Heart left ventricle (tissue), 16 donors: Measurements from ENCODE around the gene NFAT5. TPM values are rescaled to one million over a fixed set of nuclear protein-coding genes. Genes with fewer than 3 reads are reported as not detected.
A peak's percentile ranks its signal among the peaks of the same experiment; 100 is the strongest.

Experiments used
- ATAC-seq, 4 donors: fragments of 200-7000 bp; cut with Tn5 transposase; one replicate each; pipeline ENCODE4 v1.9.1; 2020 to 2022; ENCODE audit warnings: moderate library complexity in 4 of 4, mild to moderate bottlenecking in 3 of 4, moderate number of reproducible peaks in 1 of 4
- DNase-seq, 5 donors: peaks; one replicate each; pipeline ENCODE4 v3.0.0-alpha.2; 2020
- H3K27ac ChIP-seq, 12 donors: fragments of 200-600 bp; sonication (generic) in 4 of 12; one replicate each; pipeline versions ENCODE4 v1.5.0 to v1.8.0; 2016 to 2022; ENCODE audit warnings: mild to moderate bottlenecking in 2 of 12
- H3K27me3 ChIP-seq, 9 donors: fragments of 200-600 bp; sonication (generic) in 2 of 9; one replicate each; pipeline versions ENCODE4 v1.5.1 to v1.8.0; 2016 to 2022; ENCODE audit warnings: mild to moderate bottlenecking in 3 of 9
- H3K36me3 ChIP-seq, 9 donors: fragments of 200-600 bp; sonication (generic) in 2 of 9; one replicate each; pipeline versions ENCODE4 v1.5.0 to v1.8.0; 2018 to 2022; ENCODE audit warnings: mild to moderate bottlenecking in 2 of 9
- H3K4me1 ChIP-seq, 12 donors: fragments of 200-600 bp; sonication (generic) in 4 of 12; one replicate each; pipeline versions ENCODE4 v1.5.0 to v1.8.0; 2016 to 2022; ENCODE audit warnings: mild to moderate bottlenecking in 3 of 12
- H3K4me3 ChIP-seq, 12 donors: fragments of 200-600 bp; sonication (generic) in 4 of 12; one replicate each; pipeline versions ENCODE4 v1.5.0 to v1.8.0; 2017 to 2022; ENCODE audit warnings: mild to moderate bottlenecking in 9 of 12, moderate library complexity in 4 of 12
- H3K9me3 ChIP-seq, 12 donors: fragments of 200-600 bp; sonication (generic) in 4 of 12; one replicate each; pipeline versions ENCODE4 v1.5.0 to v1.8.0; 2016 to 2022; ENCODE audit warnings: mild to moderate bottlenecking in 1 of 12
- CTCF ChIP-seq, 12 donors: fragments of 200-600 bp; sonication (generic) in 4 of 12; IDR thresholded peaks; one replicate each; pipeline versions ENCODE4 v1.5.0 to v1.8.0; 2018 to 2022; ENCODE audit warnings: antibody characterized with exemption in 12 of 12, mild to moderate bottlenecking in 5 of 12
- POLR2A ChIP-seq, 2 donors: fragments of 450-650 bp; IDR thresholded peaks; one replicate each; pipeline ENCODE4 v1.6.1; 2017; ENCODE audit warnings: antibody characterized with exemption in 2 of 2, mild to moderate bottlenecking in 2 of 2, moderate library complexity in 2 of 2
- WGBS, 4 donors: extraction: QIAGEN DNeasy Blood & Tissue Kit in 2 of 4; methylation state at CpG; one replicate each; pipeline versions ENCODE4 v1.1.5 to v1.1.7; 2013 to 2018; 5-methylcytosine and 5-hydroxymethylcytosine counted together
- intact Hi-C, 10 donors: fragments of 100-400 bp; cut with DNase I; formaldehyde crosslinking; loops; one replicate each; pipeline versions ENCODE4 v1.11.1 to v1.14.2; 2022
- polyA plus RNA-seq, 2 donors: library from polyadenylated mRNA; stranded (reverse); fragments of 200-250 nt; gene quantifications; one replicate each; pipeline ENCODE4 v1.2.3, GENCODE V29; 2013
- total RNA-seq, 9 donors: library from RNA; depleted of rRNA in 2 of 9; stranded (reverse); fragments of >200 nt in 2 of 9; fragmentation: NEBNext Ultra II Directional in 3 of 9; extraction: Animal tissue kit (Norgen Biotek cat#: 25700) in 3 of 9; gene quantifications; one replicate each; pipeline versions ENCODE4 v1.1.0 to v1.2.4, GENCODE V29; 2016 to 2023
- donor health status: ischemic (EF 13 %, LVEDD 7.1; RV severe dilation, severe dysfunction).
- donor health status: healthy with polysubstance abuse.
- donor health status: DM: no; HTN: yes; CAD: no.
- donor health status: DM: no; HTN: no; CAD: no.
- donor health status: ischemic (EF 25% LVEDD 6.9; RV normal size, moderate dysfunction).
- donor health status: ischemic (EF 25% LVEDD 5.7; RV mildly dilated, moderate dysfunction).
- donor health status: healthy.
- donor health status: DM: yes; HTN: yes; CAD: no.
- donor health status: ischemic (EF 35%, LVEDD 5.7; RV mildly dilated, moderate dysfunction).
- donor health status: nonischemic (EF 11% LVEDD 7.7; RV severe dilation, severe dysfunction).
- donor health status: DM: yes; HTN: yes; CAD: no.
- donor health status: PGD.
- donor health status: ischemic (EF 29% LVEDD 5.4; RV normal size, mild dysfunction).
- donor health status: nonischemic (EF 23%, LVEDD 6.1; RV moderate dilation, normal function).

Gene NFAT5
- total and polyA plus RNA-seq, 11 donors, result 4.9 to 30.5 (median 20.6) TPM

DNA sequence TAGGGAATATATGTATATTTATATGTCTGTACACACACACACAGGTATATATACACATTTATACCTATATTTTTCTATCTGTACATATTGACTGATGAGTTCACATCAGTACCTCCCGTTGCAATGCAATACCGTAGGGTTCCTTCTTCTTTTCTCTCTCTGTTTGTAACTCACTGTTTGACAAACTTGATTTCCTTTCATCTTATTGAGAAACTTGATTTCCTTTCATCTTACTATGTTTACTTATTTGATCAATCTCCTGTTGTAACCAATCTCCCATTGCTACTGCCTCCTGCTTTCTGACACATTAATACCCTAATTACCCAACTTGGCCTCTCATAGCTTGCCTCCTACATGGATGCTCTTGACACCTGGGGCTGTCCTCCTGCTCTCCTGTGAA, 49.8 kb downstream of the NFAT5 start:
- H3K36me3 ChIP-seq, result peaks cover 0 to 5% (median 0%) of the 10 kb centered on the region in 9 donors
- H3K27me3 ChIP-seq, result no peaks in the 10 kb centered on the region
- 95 to 98% (median 98%) methylated on average over 2 of the region's 2 CpGs for WGBS, 4 donors
- no peak for DNase-seq
- peak in 1 of 4 donors; percentile 7 for ATAC-seq
- no peak overlapping the region for H3K4me3 ChIP-seq
- H3K9me3 ChIP-seq, result no peaks in the 10 kb centered on the region
- peak overlapping the region in 3 of 12 donors; percentile 12 to 54 (median 35) for H3K27ac ChIP-seq
- H3K4me1 ChIP-seq, result peaks cover 0 to 83% (median 54%) of the 10 kb centered on the region in 12 donors
- TF ChIP-seq CTCF (IDR thresholded peaks at IDR 0.05), result no peak
- TF ChIP-seq POLR2A (IDR thresholded peaks at IDR 0.05), result no peak
- intact Hi-C loops, result loop anchor here in 2 of 10 donors (5.0 kb wide), 2 partner anchors 48 to 218 kb away; partner anchors contain the start of gene NFAT5 (in 1 of the 2)

- ATAC-seq (peak in 3 of 4 donors; percentile 38 to 70 (median 64)), DNase-seq (peak in 2 of 5 donors; percentile 29 to 50)
- Histone ChIP-seq H3K4me1 (peaks cover 0 to 83% (median 54%) of the 10 kb centered on the region in 12 donors), H3K9me3 (no peaks in the 10 kb centered on the region), H3K27me3 (no peaks in the 10 kb centered on the region), H3K36me3 (peaks cover 0 to 6% (median 0%) of the 10 kb centered on the region in 9 donors), H3K27ac (peak overlapping the region in 3 of 12 donors; percentile 12 to 54 (median 35)), H3K4me3 (no peak overlapping the region)
- intact Hi-C loops, result loop anchor here in 2 of 10 donors (5.0 kb wide), 2 partner anchors 49 to 219 kb away; partner anchors contain the start of gene NFAT5 (in 1 of the 2)
- WGBS, 4 donors, result 64 to 71% (median 66%) methylated on average over 4 of the region's 4 CpGs
- TF ChIP-seq CTCF (IDR thresholded peaks at IDR 0.05) (no peak), POLR2A (IDR thresholded peaks at IDR 0.05) (no peak)
Measured at GRCh38 chr16:69616082-69616481, 50.3 kb downstream of the NFAT5 start.

DNA sequence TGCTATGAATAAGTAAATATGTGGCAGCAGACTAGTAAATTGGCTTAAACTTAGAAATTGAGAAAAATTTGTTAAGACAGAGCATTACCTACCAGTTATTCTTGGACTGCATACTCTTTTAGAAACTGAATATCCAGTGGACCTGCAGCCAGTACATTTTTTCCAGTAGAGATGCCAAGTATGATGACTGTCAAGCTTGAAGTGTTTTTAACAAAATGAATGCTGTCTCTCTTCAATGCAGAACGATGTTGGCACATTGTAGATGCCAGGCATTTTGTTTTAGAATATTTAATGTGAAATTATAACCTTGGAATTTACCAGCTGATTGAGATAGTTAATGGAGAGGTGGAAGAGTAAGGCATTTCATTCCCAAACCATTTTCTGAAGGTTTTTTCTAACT, 52.5 kb downstream of the NFAT5 start:
- H3K36me3 ChIP-seq, result peaks cover 0 to 6% (median 0%) of the 10 kb centered on the region in 9 donors
- DNase-seq (no peak), ATAC-seq (peak; percentile 59 to 75 (median 74))
- TF ChIP-seq POLR2A (IDR thresholded peaks at IDR 0.05), result no peak
- TF ChIP-seq CTCF (IDR thresholded peaks at IDR 0.05), result no peak
- no peak overlapping the region for H3K4me3 ChIP-seq
- intact Hi-C loops, result loop anchor here in 2 of 10 donors (5.0 kb wide), 2 partner anchors 51 to 221 kb away; partner anchors contain the start of gene NFAT5 (in 1 of the 2)
- peaks cover 0 to 69% (median 36%) of the 10 kb centered on the region in 12 donors for H3K4me1 ChIP-seq
- no peaks in the 10 kb centered on the region for H3K9me3 ChIP-seq
- WGBS, 4 donors, result 26 to 36% (median 32%) methylated on average over 1 of the region's 1 CpG
- H3K27me3 ChIP-seq, result no peaks in the 10 kb centered on the region
- peak overlapping the region in 11 of 12 donors; percentile 17 to 75 (median 59) for H3K27ac ChIP-seq

- no peak for TF ChIP-seq POLR2A (IDR thresholded peaks at IDR 0.05)
- TF ChIP-seq CTCF (IDR thresholded peaks at IDR 0.05), result no peak
- H3K4me3 ChIP-seq, result no peak overlapping the region
Measured at GRCh38 chr16:69618721-69619120, 53.0 kb downstream of the NFAT5 start.

More at GRCh38 chr16:69618721-69619120, 53.0 kb downstream of the NFAT5 start:
- WGBS, 4 donors, result 77 to 88% (median 83%) methylated on average over 3 of the region's 3 CpGs
- intact Hi-C loops, result loop anchor here in 2 of 10 donors (5.0 kb wide), 2 partner anchors 51 to 221 kb away; partner anchors contain the start of gene NFAT5 (in 1 of the 2)
- DNase-seq, result no peak
- ATAC-seq, result no peak
- peaks cover 0 to 6% (median 0%) of the 10 kb centered on the region in 9 donors for H3K36me3 ChIP-seq
- H3K27me3 ChIP-seq, result no peaks in the 10 kb centered on the region
- peak overlapping the region in 11 of 12 donors; percentile 17 to 75 (median 59) for H3K27ac ChIP-seq
- peaks cover 0 to 64% (median 32%) of the 10 kb centered on the region in 12 donors for H3K4me1 ChIP-seq
- no peaks in the 10 kb centered on the region for H3K9me3 ChIP-seq
